NCI-H524 treated with DMSO at 0.1 percent for 48 hours (cell line): Measurements from ENCODE around the gene CACNB4.

ENCODE experiments used
- DNase-seq: peaks from one replicate; lab custom pipeline; 2025; lab: John Stamatoyannopoulos, UW

The CACNB4 gene

DNA sequence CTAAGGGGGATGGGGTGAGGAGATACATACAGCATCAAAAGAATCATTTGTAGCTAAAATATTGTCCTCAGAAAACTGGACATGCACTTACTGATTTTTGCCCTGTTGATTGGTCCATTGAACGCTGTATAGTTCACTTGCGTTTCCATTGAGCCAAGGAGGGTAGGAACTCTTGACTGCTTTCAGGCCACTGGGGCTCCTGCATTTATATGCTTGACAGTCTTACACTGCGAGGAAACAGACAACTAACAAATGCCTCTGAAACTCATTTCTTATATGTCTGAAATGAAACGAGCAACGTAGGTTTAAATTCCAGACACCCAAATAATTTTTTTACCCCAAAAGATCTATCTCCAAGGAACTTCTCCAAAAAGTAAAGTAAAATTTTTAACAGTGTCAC lies 312.8 kb downstream of the CACNB4 start:
- DNase-seq, result no peak

DNA sequence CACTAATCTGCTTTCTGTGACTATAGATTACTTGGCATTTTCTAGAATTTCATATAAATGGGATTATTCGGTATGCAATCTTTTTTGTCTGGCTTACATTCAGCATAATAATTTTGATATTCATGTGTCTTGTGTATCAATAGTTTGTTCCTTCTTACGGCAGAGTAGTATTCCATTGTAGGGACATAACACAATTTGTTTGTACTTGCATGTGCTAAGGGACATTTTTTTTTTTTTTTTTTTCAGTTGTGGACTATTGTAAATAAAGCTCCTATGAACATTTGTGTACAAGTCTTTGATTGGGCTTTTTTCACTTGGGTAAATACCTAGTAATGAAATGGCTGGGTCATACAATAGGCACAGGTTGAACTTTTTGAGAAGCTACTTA lies 315.7 kb downstream of the CACNB4 start:
- no peak for DNase-seq
